Fibroblast of mammary gland (primary cell): ENCODE measurements around the gene MED31.
"Not testable (repeated sequence)": the region's sequence is repeated elsewhere in the genome, so short reads cannot be mapped to it uniquely, and the experiment has no call there.

Source experiments
- DNase-seq: peaks from one replicate; pipeline ENCODE4 v3.0.0-alpha.2; 2010; ENCODE audit warnings: low read depth
- H3K4me3 ChIP-seq: 2 replicates; pipeline ENCODE4 v1.5.1; 2011; ENCODE audit warnings: low read depth, mild to moderate bottlenecking, low read length, moderate library complexity; ENCODE audit not compliant: control insufficient read depth
- TF ChIP-seq, protein P1 (sequence below): conservative IDR thresholded peaks from 2 replicates; pipeline ENCODE4 v1.5.1; 2011; ENCODE audit warnings: low read depth, low read length, inconsistent platforms; ENCODE audit not compliant: control insufficient read depth, insufficient read depth

The MED31 gene

DNA sequence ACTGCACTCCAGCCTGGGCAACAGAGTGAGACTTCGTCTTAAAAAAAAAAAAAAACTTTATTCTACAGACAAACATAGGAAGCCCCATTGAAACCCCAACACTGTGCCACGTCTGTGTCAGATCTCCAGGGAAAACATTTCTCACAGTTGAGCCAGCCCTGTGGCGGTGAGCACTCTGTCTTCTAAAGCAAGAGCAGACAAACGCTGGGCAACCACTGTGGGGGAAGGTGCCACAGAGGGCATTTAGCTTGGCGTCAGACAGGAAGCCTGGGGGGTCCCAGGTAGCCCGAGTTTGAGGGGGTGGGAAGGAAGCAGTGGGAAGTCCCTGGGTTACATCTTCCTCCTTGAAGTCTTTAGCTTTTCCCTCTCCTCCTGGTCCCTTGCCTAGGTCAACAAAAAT, 16.1 kb upstream of the MED31 start:
- DNase-seq: no peak
- H3K4me3 ChIP-seq: no peak overlapping the region
- TF ChIP-seq, protein P1, sequence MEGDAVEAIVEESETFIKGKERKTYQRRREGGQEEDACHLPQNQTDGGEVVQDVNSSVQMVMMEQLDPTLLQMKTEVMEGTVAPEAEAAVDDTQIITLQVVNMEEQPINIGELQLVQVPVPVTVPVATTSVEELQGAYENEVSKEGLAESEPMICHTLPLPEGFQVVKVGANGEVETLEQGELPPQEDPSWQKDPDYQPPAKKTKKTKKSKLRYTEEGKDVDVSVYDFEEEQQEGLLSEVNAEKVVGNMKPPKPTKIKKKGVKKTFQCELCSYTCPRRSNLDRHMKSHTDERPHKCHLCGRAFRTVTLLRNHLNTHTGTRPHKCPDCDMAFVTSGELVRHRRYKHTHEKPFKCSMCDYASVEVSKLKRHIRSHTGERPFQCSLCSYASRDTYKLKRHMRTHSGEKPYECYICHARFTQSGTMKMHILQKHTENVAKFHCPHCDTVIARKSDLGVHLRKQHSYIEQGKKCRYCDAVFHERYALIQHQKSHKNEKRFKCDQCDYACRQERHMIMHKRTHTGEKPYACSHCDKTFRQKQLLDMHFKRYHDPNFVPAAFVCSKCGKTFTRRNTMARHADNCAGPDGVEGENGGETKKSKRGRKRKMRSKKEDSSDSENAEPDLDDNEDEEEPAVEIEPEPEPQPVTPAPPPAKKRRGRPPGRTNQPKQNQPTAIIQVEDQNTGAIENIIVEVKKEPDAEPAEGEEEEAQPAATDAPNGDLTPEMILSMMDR: no peak

DNA sequence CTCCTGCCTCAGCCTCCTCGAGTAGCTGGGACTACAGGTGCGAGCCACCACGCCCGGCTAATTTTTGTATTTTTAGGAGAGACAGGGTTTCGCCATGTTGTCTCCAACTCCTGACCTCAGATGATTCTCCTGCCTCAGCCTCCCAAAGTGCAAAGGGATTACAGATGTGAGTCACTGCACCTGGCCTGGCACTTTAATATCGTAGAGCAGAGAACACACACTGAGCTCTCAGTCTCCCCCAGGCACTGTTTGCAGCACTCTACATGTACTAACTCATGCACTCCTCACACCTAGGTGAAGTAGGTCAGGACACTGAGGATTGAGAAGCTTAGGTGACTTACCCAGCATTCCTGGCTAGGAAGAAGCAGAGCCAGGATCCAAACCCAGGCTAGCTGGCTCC, 15.2 kb upstream of the MED31 start:
- DNase-seq: no peak
- TF ChIP-seq, protein P1: no peak
- H3K4me3 ChIP-seq: no peak overlapping the region

GRCh38 chr17:6666077-6666521, 14.7 kb upstream of the MED31 start:
- peak; percentile 81 for DNase-seq
- TF ChIP-seq, protein P1: peak; percentile 98
- H3K4me3 ChIP-seq: no peak overlapping the region

GRCh38 chr17:6663200-6663599, 11.8 kb upstream of the MED31 start:
- not testable (repeated sequence) for DNase-seq, H3K4me3 ChIP-seq

GRCh38 chr17:6661464-6661848, 10.1 kb upstream of the MED31 start:
- TF ChIP-seq, protein P1: no peak
- DNase-seq: no peak
- no peak overlapping the region for H3K4me3 ChIP-seq

DNA sequence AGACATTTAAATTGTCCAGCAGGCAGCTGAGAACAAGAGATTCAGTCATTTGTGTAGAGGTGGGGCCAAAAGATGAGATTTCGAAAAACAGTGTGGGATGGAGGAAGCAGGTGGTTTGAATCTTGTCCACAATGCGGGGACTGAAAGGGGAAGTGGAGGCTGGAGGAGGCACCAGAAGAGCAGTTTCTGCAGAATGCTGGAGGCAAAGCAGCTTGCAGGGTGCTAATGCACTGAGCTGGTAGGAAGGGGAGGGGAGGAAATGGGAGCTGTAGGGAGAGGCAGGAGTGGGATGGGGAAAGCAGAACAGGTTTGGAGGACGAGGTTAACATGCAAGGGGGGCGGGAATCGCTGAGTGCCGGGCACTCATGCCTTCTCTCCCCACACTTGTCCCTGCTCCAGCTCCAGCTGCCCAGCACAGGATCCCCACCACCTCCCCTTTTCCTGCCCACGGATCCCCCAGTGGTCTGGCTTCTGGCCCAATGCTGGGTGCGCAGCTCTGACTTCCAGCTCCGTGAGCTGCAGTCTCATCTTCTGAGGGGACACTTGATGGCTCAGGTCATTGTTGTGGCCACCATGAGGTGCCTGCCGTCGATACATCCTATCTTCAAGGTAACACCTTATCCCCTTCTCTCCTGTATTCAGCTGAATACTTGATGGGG, 9.5 kb upstream of the MED31 start:
- H3K4me3 ChIP-seq: no peak overlapping the region
- no peak for DNase-seq
- TF ChIP-seq, protein P1: no peak

GRCh38 chr17:6660101-6660500, 8.7 kb upstream of the MED31 start:
- no peak for DNase-seq
- TF ChIP-seq, protein P1: no peak
- no peak overlapping the region for H3K4me3 ChIP-seq

GRCh38 chr17:6658411-6658810, 7.0 kb upstream of the MED31 start:
- not testable (repeated sequence) for DNase-seq, H3K4me3 ChIP-seq
